A549 (cell line): ENCODE data around the gene PSMC3. TPM values are rescaled to one million over a fixed set of nuclear protein-coding genes. Genes with fewer than 3 reads are reported as not detected.
A peak's percentile ranks its signal among the peaks of the same experiment; 100 is the strongest.

Experiments used
- ATAC-seq, 2 experiments: fragments of 200-7000 bp in 1 of 2; fragments of >200 bp in 1 of 2; cut with Nextera tagmentation in 1 of 2; cut with Tn5 transposase in 1 of 2; 3 replicates each; pipeline versions ENCODE4 v1.8.0 to v1.9.1; 2018 to 2020; ENCODE audit warnings: mild to moderate bottlenecking in 1 of 2, moderate library complexity in 1 of 2
- CTCF ChIA-PET: fragments of 300-600 bp; sonication (Branson Sonifier 250); formaldehyde crosslinking; extraction: SDS; loops from one replicate; lab custom pipeline; 2021; ENCODE audit warnings: antibody characterized with exemption, inconsistent platforms; lab: Yijun Ruan, JAX
- POLR2A ChIA-PET: fragments of 350-600 bp; formaldehyde crosslinking; extraction: SDS; loops from one replicate; lab custom pipeline; 2021; ENCODE audit warnings: antibody characterized with exemption, inconsistent platforms; lab: Yijun Ruan, JAX
- DNase-seq, 2 experiments: peaks; one replicate each; pipeline versions ENCODE4 v3.0.0 to v3.0.0-alpha.2; 2011 to 2016; ENCODE audit warnings: low read depth in 1 of 2, low spot score in 1 of 2
- FAIRE-seq: peaks from 2 replicates; lab custom pipeline; 2011; peaks lifted over from hg19 to GRCh38; lab: Jason Lieb, UNC
- H3K27ac ChIP-seq, 2 experiments: fragments of >200 bp; sonication (Bioruptor Twin); formaldehyde crosslinking; 3 replicates each; pipeline ENCODE4 v1.5.1; 2016 to 2017
- H3K4me1 ChIP-seq: fragments of >200 bp; sonication (Bioruptor Twin); formaldehyde crosslinking; 3 replicates; pipeline ENCODE4 v1.6.1; 2016
- H3K4me2 ChIP-seq: fragments of >200 bp; sonication (Bioruptor Twin); formaldehyde crosslinking; 3 replicates; pipeline ENCODE4 v1.6.1; 2016
- H3K4me3 ChIP-seq: fragments of >200 bp; sonication (Bioruptor Twin); formaldehyde crosslinking; 3 replicates; pipeline ENCODE4 v1.5.1; 2016
- H3K9me3 ChIP-seq: fragments of >200 bp; sonication (Bioruptor Twin); formaldehyde crosslinking; 3 replicates; pipeline ENCODE4 v1.6.1; 2016
- CBX2 ChIP-seq: fragments of 200-600 bp; sonication (generic); IDR thresholded peaks from 2 replicates; pipeline ENCODE4 v1.6.1; 2016; ENCODE audit warnings: low read depth, mild to moderate bottlenecking, borderline replicate concordance
- CEBPB ChIP-seq, 2 experiments: fragments of >200 bp in 1 of 2; sonication (Bioruptor Twin) in 1 of 2; formaldehyde crosslinking in 1 of 2; IDR thresholded peaks; 2 replicates each; pipeline ENCODE4 v1.6.1; 2012 to 2016
- CHD4 ChIP-seq: fragments of 200-600 bp; sonication (generic); IDR thresholded peaks from 2 replicates; pipeline ENCODE4 v1.6.1; 2016; ENCODE audit warnings: antibody characterized with exemption, mild to moderate bottlenecking, borderline replicate concordance
- EHF ChIP-seq: fragments of 250-450 bp; sonication (Bioruptor Pico); IDR thresholded peaks from 2 replicates; pipeline ENCODE4 v1.5.0; 2020; ENCODE audit warnings: mild to moderate bottlenecking
- FOSB ChIP-seq: fragments of 250-450 bp; sonication (Bioruptor Pico); IDR thresholded peaks from 2 replicates; pipeline ENCODE4 v1.5.0; 2020; ENCODE audit warnings: mild to moderate bottlenecking, moderate library complexity
- FOSL2 ChIP-seq, 2 experiments: fragments of 450-650 bp in 1 of 2; fragments of >200 bp in 1 of 2; sonication (Bioruptor Twin) in 1 of 2; formaldehyde crosslinking; IDR thresholded peaks; 2 replicates each; pipeline versions ENCODE4 v1.5.0 to v1.6.1; 2016 to 2020; ENCODE audit warnings: mild to moderate bottlenecking in 1 of 2, moderate library complexity in 1 of 2
- HOXA7 ChIP-seq: fragments of 250-450 bp; sonication (Bioruptor Pico); IDR thresholded peaks from 2 replicates; pipeline ENCODE4 v1.5.0; 2020; ENCODE audit warnings: mild to moderate bottlenecking, moderate library complexity
- JUN ChIP-seq, 2 experiments: fragments of >200 bp; sonication (Bioruptor Twin); formaldehyde crosslinking; IDR thresholded peaks; 2 replicates in 1 of 2; 3 replicates in 1 of 2; pipeline ENCODE4 v1.6.1; 2016 to 2017
- JUNB ChIP-seq: fragments of >200 bp; sonication (Bioruptor Twin); formaldehyde crosslinking; IDR thresholded peaks from 2 replicates; pipeline ENCODE4 v1.6.1; 2016
- MAFK ChIP-seq: fragments of 450-650 bp; IDR thresholded peaks from 2 replicates; pipeline ENCODE4 v1.6.1; 2014; ENCODE audit not compliant: partially characterized antibody
- MYC ChIP-seq: IDR thresholded peaks from 2 replicates; pipeline ENCODE4 v1.6.1; 2012; ENCODE audit warnings: mild to moderate bottlenecking, inconsistent platforms, low read length, improper control_type of control experiment, borderline replicate concordance
- NPAS2 ChIP-seq: fragments of 250-450 bp; sonication (Bioruptor Pico); IDR thresholded peaks from 2 replicates; pipeline ENCODE4 v1.8.0; 2022; ENCODE audit warnings: mild to moderate bottlenecking, moderate library complexity, borderline replicate concordance
- NR3C1 ChIP-seq: fragments of >200 bp; sonication (Bioruptor Twin); formaldehyde crosslinking; IDR thresholded peaks from 3 replicates; pipeline ENCODE4 v1.6.1; 2017
- POLR2A ChIP-seq: IDR thresholded peaks from 2 replicates; pipeline ENCODE4 v1.6.1; 2012; ENCODE audit warnings: mild to moderate bottlenecking, low read length
- POLR2AphosphoS2 ChIP-seq: conservative IDR thresholded peaks from 2 replicates; pipeline ENCODE4 v1.6.1; 2012; ENCODE audit warnings: low read length, improper control_type of control experiment, inconsistent platforms
- RCOR1 ChIP-seq: fragments of 150-350 bp; IDR thresholded peaks from 2 replicates; pipeline ENCODE4 v1.6.1; 2014; ENCODE audit warnings: antibody characterized with exemption, low read length, low read depth
- RNF2 ChIP-seq: fragments of 200-600 bp; sonication (generic); IDR thresholded peaks from 2 replicates; pipeline ENCODE4 v1.6.1; 2016; ENCODE audit warnings: low read depth, mild to moderate bottlenecking, antibody characterized with exemption, moderate library complexity, borderline replicate concordance
- SMC3 ChIP-seq: fragments of >200 bp; sonication (Bioruptor Twin); formaldehyde crosslinking; IDR thresholded peaks from 3 replicates; pipeline ENCODE4 v1.6.1; 2018; ENCODE audit warnings: inconsistent platforms
- SREBF2 ChIP-seq: fragments of 450-650 bp; IDR thresholded peaks from 2 replicates; pipeline ENCODE4 v1.6.1; 2014; ENCODE audit warnings: mild to moderate bottlenecking, moderate library complexity
- TFCP2L1 ChIP-seq: fragments of 250-450 bp; sonication (Bioruptor Pico); IDR thresholded peaks from 2 replicates; pipeline ENCODE4 v1.5.0; 2021; ENCODE audit warnings: mild to moderate bottlenecking
- ZSCAN20 ChIP-seq: fragments of 250-450 bp; sonication (Bioruptor Pico); IDR thresholded peaks from 2 replicates; pipeline ENCODE4 v1.8.0; 2022; ENCODE audit warnings: mild to moderate bottlenecking, moderate library complexity
- WGBS: methylation state at CpG from one replicate; pipeline ENCODE4 v1.1.6; 2017; ENCODE audit errors: missing lambda C conversion rate; 5-methylcytosine and 5-hydroxymethylcytosine counted together
- polyA plus RNA-seq, 4 experiments: library from polyadenylated mRNA; depleted of rRNA in 3 of 4; stranded (reverse); fragments of >200 nt; fragmentation: RNase III in 1 of 4; extraction: RNeasy Plus Mini Kit Qiagen cat#74134 plus additional on column Dnase treatment in 1 of 4; gene quantifications; 2 replicates in 3 of 4; 3 replicates in 1 of 4; pipeline ENCODE4 v1.2.3, GENCODE V29; 2011 to 2017
- TF ChIP-seq, protein P1 (sequence below): fragments of 250-450 bp; sonication (Bioruptor Pico); IDR thresholded peaks from 2 replicates; pipeline ENCODE4 v1.5.0; 2020; ENCODE audit warnings: low read depth, mild to moderate bottlenecking, moderate library complexity
- TF ChIP-seq, protein P2 (sequence below): fragments of 150-350 bp; IDR thresholded peaks from 2 replicates; pipeline ENCODE4 v1.6.1; 2014; ENCODE audit warnings: low read depth, mild to moderate bottlenecking, low read length
- TF ChIP-seq, protein P3 (sequence below): fragments of 450-650 bp; IDR thresholded peaks from 2 replicates; pipeline ENCODE4 v1.6.1; 2014; ENCODE audit warnings: antibody characterized with exemption
- TF ChIP-seq, protein P4 (sequence below): IDR thresholded peaks from 2 replicates; pipeline ENCODE4 v1.6.1; 2012; ENCODE audit warnings: low read depth, borderline replicate concordance

The PSMC3 gene
- polyA plus RNA-seq, 2 of the 4 experiments (the other 2 are of a cell fraction), result 283 to 383 TPM

DNA sequence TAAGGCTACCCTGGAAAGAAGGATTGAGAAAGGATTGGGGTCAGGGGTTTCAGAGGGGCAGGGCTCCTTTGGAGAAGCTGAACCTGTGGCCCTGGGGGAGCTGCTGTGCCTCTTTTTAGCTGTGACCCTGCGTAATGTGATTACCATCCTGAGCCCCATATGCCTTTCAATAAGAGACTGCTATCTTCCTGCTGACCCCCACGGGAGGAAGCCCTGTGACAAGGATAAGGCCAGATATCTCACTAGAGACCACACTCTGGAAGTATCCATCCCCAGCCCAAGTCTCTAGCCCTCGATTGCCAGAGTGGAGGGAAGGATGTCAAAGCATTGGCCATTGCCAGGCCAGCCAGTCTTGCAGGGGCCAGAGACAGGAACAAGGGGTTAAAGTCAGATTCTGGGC, 22.7 kb downstream of the PSMC3 start:
- ChIA-PET CTCF (interaction anchor here (0.6 to 2.9 kb wide), 5 partner anchors 9 to 170 kb away, joined by 3 to 14 read pairs (median 3); no protein-coding TSS in a partner anchor), POLR2A (no interaction called here)
- no peak for TF ChIP-seq POLR2A
- TF ChIP-seq MAFK, result no peak
- TF ChIP-seq EHF (CRISPR knock-in tag), result no peak
- TF ChIP-seq, protein P1, sequence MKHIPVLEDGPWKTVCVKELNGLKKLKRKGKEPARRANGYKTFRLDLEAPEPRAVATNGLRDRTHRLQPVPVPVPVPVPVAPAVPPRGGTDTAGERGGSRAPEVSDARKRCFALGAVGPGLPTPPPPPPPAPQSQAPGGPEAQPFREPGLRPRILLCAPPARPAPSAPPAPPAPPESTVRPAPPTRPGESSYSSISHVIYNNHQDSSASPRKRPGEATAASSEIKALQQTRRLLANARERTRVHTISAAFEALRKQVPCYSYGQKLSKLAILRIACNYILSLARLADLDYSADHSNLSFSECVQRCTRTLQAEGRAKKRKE (CRISPR knock-in tag), result no peak
- TF ChIP-seq, protein P2, sequence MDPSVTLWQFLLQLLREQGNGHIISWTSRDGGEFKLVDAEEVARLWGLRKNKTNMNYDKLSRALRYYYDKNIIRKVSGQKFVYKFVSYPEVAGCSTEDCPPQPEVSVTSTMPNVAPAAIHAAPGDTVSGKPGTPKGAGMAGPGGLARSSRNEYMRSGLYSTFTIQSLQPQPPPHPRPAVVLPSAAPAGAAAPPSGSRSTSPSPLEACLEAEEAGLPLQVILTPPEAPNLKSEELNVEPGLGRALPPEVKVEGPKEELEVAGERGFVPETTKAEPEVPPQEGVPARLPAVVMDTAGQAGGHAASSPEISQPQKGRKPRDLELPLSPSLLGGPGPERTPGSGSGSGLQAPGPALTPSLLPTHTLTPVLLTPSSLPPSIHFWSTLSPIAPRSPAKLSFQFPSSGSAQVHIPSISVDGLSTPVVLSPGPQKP, result no peak
- no peak for TF ChIP-seq SREBF2
- Histone ChIP-seq H3K4me1 (peaks cover 15% of the 10 kb centered on the region), H3K4me2 (no peak overlapping the region), H3K27ac (no peak overlapping the region), H3K4me3 (no peak overlapping the region), H3K9me3 (no peaks in the 10 kb centered on the region)
- WGBS, result 56% methylated on average over 3 of the region's 3 CpGs
- ATAC-seq (no peak), DNase-seq (no peak), FAIRE-seq (no peak)

DNA sequence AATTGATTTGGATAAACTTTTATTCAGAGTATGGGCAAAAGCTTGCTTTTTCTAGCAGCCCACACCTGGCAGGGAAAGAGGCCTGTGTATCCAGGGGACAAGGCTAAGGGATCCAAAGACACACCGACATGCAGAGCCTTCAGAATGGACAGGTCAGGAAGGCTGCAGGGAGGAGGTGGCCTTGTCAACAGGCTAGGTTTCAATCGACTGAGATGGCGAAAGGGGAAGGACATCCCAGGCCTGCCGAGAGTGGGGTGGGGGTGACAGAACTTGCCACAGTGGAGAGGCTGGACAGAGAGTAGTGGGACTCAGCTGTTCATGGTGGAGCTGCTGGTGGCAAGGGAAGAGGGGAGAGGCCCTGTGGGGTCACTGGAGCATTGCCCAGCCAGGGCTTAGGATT, 23.1 kb downstream of the PSMC3 start:
- DNase-seq, result no peak
- no peak overlapping the region for H3K27ac ChIP-seq
- ChIA-PET POLR2A (no interaction called here), CTCF (interaction anchor here (0.6 to 2.9 kb wide), 6 partner anchors 9 to 170 kb away, joined by 3 to 14 read pairs (median 4); no protein-coding TSS in a partner anchor)
- WGBS, result 75% methylated on average over 4 of the region's 4 CpGs
- peaks cover 15% of the 10 kb centered on the region for H3K4me1 ChIP-seq
- no peak overlapping the region for H3K4me3 ChIP-seq
- FAIRE-seq, result no peak
- H3K9me3 ChIP-seq, result no peaks in the 10 kb centered on the region
- no peak for ATAC-seq
- no peak overlapping the region for H3K4me2 ChIP-seq
- TF ChIP-seq JUN (IDR thresholded peaks at IDR 0.05) (no peak), CEBPB (IDR thresholded peaks at IDR 0.05) (no peak), MYC (no peak), NR3C1 (no peak), HOXA7 (CRISPR knock-in tag) (no peak)
- TF ChIP-seq, protein P3, sequence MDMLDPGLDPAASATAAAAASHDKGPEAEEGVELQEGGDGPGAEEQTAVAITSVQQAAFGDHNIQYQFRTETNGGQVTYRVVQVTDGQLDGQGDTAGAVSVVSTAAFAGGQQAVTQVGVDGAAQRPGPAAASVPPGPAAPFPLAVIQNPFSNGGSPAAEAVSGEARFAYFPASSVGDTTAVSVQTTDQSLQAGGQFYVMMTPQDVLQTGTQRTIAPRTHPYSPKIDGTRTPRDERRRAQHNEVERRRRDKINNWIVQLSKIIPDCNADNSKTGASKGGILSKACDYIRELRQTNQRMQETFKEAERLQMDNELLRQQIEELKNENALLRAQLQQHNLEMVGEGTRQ, result no peak

DNA sequence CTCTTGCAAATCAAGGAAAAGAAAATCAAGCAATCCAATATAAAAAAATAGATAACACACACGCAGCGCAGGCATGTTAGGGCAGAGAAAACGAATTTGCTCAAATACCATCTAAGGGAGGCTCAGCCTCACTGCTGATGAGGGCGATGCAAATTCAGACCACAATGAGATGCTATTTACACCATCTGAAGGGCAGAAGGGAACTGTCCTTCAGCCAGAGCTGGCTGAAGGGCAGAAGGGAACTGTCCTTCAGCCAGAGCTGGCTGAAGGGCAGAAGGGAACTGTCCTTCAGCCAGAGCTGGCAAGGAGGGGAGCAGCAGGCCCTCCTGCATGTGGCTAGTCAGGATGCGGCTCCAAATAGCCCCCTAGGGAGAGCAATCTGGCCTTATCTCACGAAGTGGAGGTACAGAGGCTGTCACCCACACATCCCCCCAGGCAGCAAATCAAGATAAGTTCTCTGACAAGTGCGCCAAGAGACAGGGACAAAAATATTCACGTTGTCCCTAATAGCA, 25.4 kb downstream of the PSMC3 start:
- ATAC-seq, result peak; percentile 51 to 54; a peak in 3 of 6 replicates
- Histone ChIP-seq H3K4me3 (no peak overlapping the region; the same call in 2 of the 3 replicates), H3K4me2 (peak overlapping the region; percentile 99), H3K4me1 (peaks cover 6% of the 10 kb centered on the region; the same call in 2 of the 3 replicates), H3K9me3 (no peaks in the 10 kb centered on the region), H3K27ac (peak overlapping the region; percentile 73 to 87; a peak in 2 of 6 replicates)
- TF ChIP-seq, protein P1 (CRISPR knock-in tag), result no peak
- TF ChIP-seq RCOR1 (no peak), EHF (CRISPR knock-in tag) (no peak), JUNB (no peak), NPAS2 (CRISPR knock-in tag) (no peak), RNF2 (no peak), FOSB (CRISPR knock-in tag) (no peak), CHD4 (no peak), MYC (no peak), ZSCAN20 (CRISPR knock-in tag) (no peak), MAFK (no peak), FOSL2 (IDR thresholded peaks at IDR 0.05) (no peak), FOSL2 (CRISPR knock-in tag; IDR thresholded peaks at IDR 0.05) (no peak), TFCP2L1 (CRISPR knock-in tag) (no peak), CBX2 (no peak), POLR2AphosphoS2 (no peak), SMC3 (no peak)
- TF ChIP-seq, protein P4, sequence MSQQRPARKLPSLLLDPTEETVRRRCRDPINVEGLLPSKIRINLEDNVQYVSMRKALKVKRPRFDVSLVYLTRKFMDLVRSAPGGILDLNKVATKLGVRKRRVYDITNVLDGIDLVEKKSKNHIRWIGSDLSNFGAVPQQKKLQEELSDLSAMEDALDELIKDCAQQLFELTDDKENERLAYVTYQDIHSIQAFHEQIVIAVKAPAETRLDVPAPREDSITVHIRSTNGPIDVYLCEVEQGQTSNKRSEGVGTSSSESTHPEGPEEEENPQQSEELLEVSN, result no peak
- TF ChIP-seq, protein P2, result no peak
- DNase-seq, result no peak
- CTCF ChIA-PET, result interaction anchor here (0.6 to 3.9 kb wide), 4 partner anchors 10 to 28 kb away, joined by 3 to 27 read pairs (median 4); no protein-coding TSS in a partner anchor
- 77% methylated on average over 8 of the region's 8 CpGs for WGBS
- POLR2A ChIA-PET, result no interaction called here
- no peak for FAIRE-seq
